GM21786 (cell line): ENCODE measurements around the gene WASL.
"Not testable (repeated sequence)": the region's sequence is repeated elsewhere in the genome, so short reads cannot be mapped to it uniquely, and the experiment has no call there.

ENCODE experiments used
- ATAC-seq: cut with Tn5 transposase; IDR thresholded peaks from one replicate; pipeline ENCODE4 v1.9.1; 2021; ENCODE audit not compliant: unreplicated experiment

WASL gene

GRCh38 chr7:123635551-123636359 lies 113.0 kb downstream of the WASL start:
- ATAC-seq: no peak

GRCh38 chr7:123634011-123634573 lies 114.7 kb downstream of the WASL start:
- ATAC-seq: not testable (repeated sequence)

GRCh38 chr7:123633553-123633952 lies 115.2 kb downstream of the WASL start:
- no peak for ATAC-seq

GRCh38 chr7:123632808-123633207 lies 116.0 kb downstream of the WASL start:
- no peak for ATAC-seq
